ENCODE measurements around the gene SLC7A1.

SLC7A1 gene

GRCh38 chr13:29510651-29511084 lies 84.8 kb downstream of the SLC7A1 start:
- no peak for DNase-seq (ENCODE audit: low read depth, low spot score)

- no peak for DNase-seq (ENCODE audit: low read depth, low spot score)
These were observed 85.4 kb downstream of the SLC7A1 start for GRCh38 chr13:29509999-29510589.

GRCh38 chr13:29508876-29509252 lies 86.6 kb downstream of the SLC7A1 start:
- no peak for DNase-seq (ENCODE audit: low read depth, low spot score)

- DNase-seq (ENCODE audit: low read depth, low spot score), result peak; percentile 89
These were observed 87.2 kb downstream of the SLC7A1 start for GRCh38 chr13:29508130-29508875.

GRCh38 chr13:29507356-29507755 lies 88.1 kb downstream of the SLC7A1 start:
- DNase-seq (ENCODE audit: low read depth, low spot score), result no peak

GRCh38 chr13:29505950-29506349 lies 89.5 kb downstream of the SLC7A1 start:
- DNase-seq (ENCODE audit: low read depth, low spot score), result no peak

GRCh38 chr13:29505511-29505910 lies 90.0 kb downstream of the SLC7A1 start:
- no peak for DNase-seq (ENCODE audit: low read depth, low spot score)

GRCh38 chr13:29504691-29505090 lies 90.8 kb downstream of the SLC7A1 start:
- DNase-seq (ENCODE audit: low read depth, low spot score), result no peak

GRCh38 chr13:29503041-29503837 lies 92.2 kb downstream of the SLC7A1 start:
- peak; percentile 83 for DNase-seq (ENCODE audit: low read depth, low spot score)

GRCh38 chr13:29502391-29503008 lies 93.0 kb downstream of the SLC7A1 start:
- DNase-seq (ENCODE audit: low read depth, low spot score), result peak; percentile 20

GRCh38 chr13:29501674-29502073 lies 93.8 kb downstream of the SLC7A1 start:
- DNase-seq (ENCODE audit: low read depth, low spot score), result no peak

- no peak for DNase-seq (ENCODE audit: low read depth, low spot score)
These were observed 95.1 kb downstream of the SLC7A1 start for GRCh38 chr13:29500386-29500785.

GRCh38 chr13:29499506-29500165 lies 95.9 kb downstream of the SLC7A1 start:
- DNase-seq (ENCODE audit: low read depth, low spot score), result no peak

GRCh38 chr13:29498426-29499040 lies 97.0 kb downstream of the SLC7A1 start:
- DNase-seq (ENCODE audit: low read depth, low spot score), result no peak

GRCh38 chr13:29497137-29497654 lies 98.3 kb downstream of the SLC7A1 start:
- peak; percentile 67 for DNase-seq (ENCODE audit: low read depth, low spot score)

GRCh38 chr13:29496241-29496712 lies 99.2 kb downstream of the SLC7A1 start:
- DNase-seq (ENCODE audit: low read depth, low spot score), result no peak

GRCh38 chr13:29494520-29494919 lies 101.0 kb downstream of the SLC7A1 start:
- DNase-seq (ENCODE audit: low read depth, low spot score), result no peak

GRCh38 chr13:29493796-29494195 lies 101.7 kb downstream of the SLC7A1 start:
- DNase-seq (ENCODE audit: low read depth, low spot score), result no peak

GRCh38 chr13:29491248-29491647 lies 104.2 kb downstream of the SLC7A1 start:
- no peak for DNase-seq (ENCODE audit: low read depth, low spot score)

GRCh38 chr13:29490561-29490885 lies 105.0 kb downstream of the SLC7A1 start:
- DNase-seq (ENCODE audit: low read depth, low spot score), result no peak

Measured in ELF-1 (cell line).